Esophagus squamous epithelium (tissue), 5 donors: ENCODE data around the gene FZR1. TPM values are rescaled to one million over a fixed set of nuclear protein-coding genes. Genes with fewer than 3 reads are reported as not detected.

Experiments
- DNase-seq: peaks from one replicate; lab custom pipeline; 2025; lab: John Stamatoyannopoulos, UW
- H3K27ac ChIP-seq, 4 donors: fragments of 200-600 bp; sonication (generic); one replicate each; pipeline ENCODE4 v1.5.1; 2016 to 2019; ENCODE audit warnings: mild to moderate bottlenecking in 1 of 4
- H3K27me3 ChIP-seq, 4 donors: fragments of 200-600 bp; sonication (generic); 1 replicate in 3 of 4; 2 replicates in 1 of 4; pipeline versions ENCODE4 v1.5.1 to v1.6.0; 2017 to 2021; ENCODE audit warnings: antibody characterized with exemption in 1 of 4
- H3K36me3 ChIP-seq, 3 donors: fragments of 200-600 bp; sonication (generic); one replicate each; pipeline ENCODE4 v1.5.1; 2016 to 2019
- H3K4me1 ChIP-seq, 3 donors: fragments of 200-600 bp; sonication (generic); one replicate each; pipeline ENCODE4 v1.5.1; 2017 to 2019
- H3K4me3 ChIP-seq, 4 donors: fragments of 200-600 bp; sonication (generic); 1 replicate in 3 of 4; 2 replicates in 1 of 4; pipeline ENCODE4 v1.5.1; 2016 to 2019; ENCODE audit warnings: mild to moderate bottlenecking in 2 of 4, moderate library complexity in 1 of 4
- H3K9me3 ChIP-seq, 3 donors: fragments of 200-600 bp; sonication (generic); one replicate each; pipeline ENCODE4 v1.5.1; 2016 to 2019
- POLR2A ChIP-seq, 4 donors: fragments of 450-650 bp; IDR thresholded peaks; one replicate each; pipeline ENCODE4 v1.6.1; 2017; ENCODE audit warnings: antibody characterized with exemption in 4 of 4, mild to moderate bottlenecking in 4 of 4, moderate library complexity in 3 of 4
- whole genome bisulfite sequencing, 2 donors: methylation state at CpG; one replicate each; pipeline ENCODE4 v1.1.5; 2018; 5-methylcytosine and 5-hydroxymethylcytosine counted together
- intact Hi-C: fragments of 100-400 bp; cut with DNase I; formaldehyde crosslinking; loops from one replicate; pipeline ENCODE4 v1.15.0; 2022
- total RNA-seq, 4 donors: library from RNA; depleted of rRNA; stranded (reverse); fragments of >200 nt; gene quantifications; one replicate each; pipeline ENCODE4 v1.1.0, GENCODE V29; 2016
- TF ChIP-seq, protein P1 (sequence below), 6 experiments: fragments of 450-650 bp in 4 of 6; fragments of 200-600 bp in 2 of 6; sonication (generic) in 2 of 6; IDR thresholded peaks; one replicate each; pipeline ENCODE4 v1.5.1; 2016 to 2019; ENCODE audit warnings: antibody characterized with exemption in 6 of 6, mild to moderate bottlenecking in 4 of 6, moderate library complexity in 4 of 6
- donor health status: DM: yes; HTN: yes; CAD: no.

Gene FZR1
- total RNA-seq, 4 donors from 2014 or later, result 26.5 to 46.8 (median 27.2) TPM

DNA sequence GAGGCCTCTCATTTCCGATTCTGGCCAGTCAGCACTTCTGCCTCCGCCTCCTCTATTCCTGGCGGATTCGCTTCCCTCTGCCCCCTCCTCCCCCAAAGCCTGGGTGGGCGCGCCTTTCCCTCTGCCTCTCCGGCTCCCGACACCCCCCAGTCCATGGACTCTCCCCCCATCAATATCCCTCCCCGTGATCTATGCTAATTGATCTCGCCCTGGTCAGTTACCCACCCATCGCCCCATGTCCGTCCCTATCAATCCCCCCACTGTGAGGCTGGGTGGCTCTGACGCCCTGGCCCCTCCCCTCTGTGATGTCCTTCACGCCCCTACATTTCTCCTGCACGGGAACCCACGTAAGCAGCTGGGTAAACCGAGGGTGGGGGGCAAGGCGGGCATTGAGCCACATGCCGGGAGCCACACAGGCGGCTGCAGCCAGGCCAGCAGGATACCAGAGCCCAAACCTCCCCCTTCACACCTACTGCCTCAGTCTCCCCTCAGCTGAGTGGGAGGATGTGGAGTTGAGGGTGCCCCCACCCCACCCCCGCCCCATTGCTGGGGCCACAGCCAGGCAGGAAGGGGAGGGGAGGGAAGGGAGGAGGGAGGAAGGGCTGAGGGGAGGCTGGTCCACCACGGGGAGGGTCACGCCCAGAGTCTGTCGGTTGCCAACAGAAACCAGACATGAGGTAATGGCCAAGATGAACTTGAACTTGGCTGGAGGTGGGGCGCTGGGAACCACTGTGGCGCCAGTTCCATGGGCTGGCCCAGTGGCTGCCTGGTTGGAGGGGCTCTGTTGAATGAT lies 46.8 kb upstream of the FZR1 start:
- Histone ChIP-seq H3K27ac (peak overlapping the region; percentile 56 to 88 (median 85)), H3K36me3 (peaks cover 33 to 100% (median 44%) of the 10 kb centered on the region in 3 donors), H3K9me3 (no peaks in the 10 kb centered on the region), H3K27me3 (no peaks in the 10 kb centered on the region), H3K4me1 (peaks cover 21 to 58% (median 26%) of the 10 kb centered on the region in 3 donors), H3K4me3 (peak overlapping the region in 1 of 4 donors; percentile 9)
- no peak for TF ChIP-seq POLR2A (IDR thresholded peaks at IDR 0.05)
- TF ChIP-seq, protein P1, sequence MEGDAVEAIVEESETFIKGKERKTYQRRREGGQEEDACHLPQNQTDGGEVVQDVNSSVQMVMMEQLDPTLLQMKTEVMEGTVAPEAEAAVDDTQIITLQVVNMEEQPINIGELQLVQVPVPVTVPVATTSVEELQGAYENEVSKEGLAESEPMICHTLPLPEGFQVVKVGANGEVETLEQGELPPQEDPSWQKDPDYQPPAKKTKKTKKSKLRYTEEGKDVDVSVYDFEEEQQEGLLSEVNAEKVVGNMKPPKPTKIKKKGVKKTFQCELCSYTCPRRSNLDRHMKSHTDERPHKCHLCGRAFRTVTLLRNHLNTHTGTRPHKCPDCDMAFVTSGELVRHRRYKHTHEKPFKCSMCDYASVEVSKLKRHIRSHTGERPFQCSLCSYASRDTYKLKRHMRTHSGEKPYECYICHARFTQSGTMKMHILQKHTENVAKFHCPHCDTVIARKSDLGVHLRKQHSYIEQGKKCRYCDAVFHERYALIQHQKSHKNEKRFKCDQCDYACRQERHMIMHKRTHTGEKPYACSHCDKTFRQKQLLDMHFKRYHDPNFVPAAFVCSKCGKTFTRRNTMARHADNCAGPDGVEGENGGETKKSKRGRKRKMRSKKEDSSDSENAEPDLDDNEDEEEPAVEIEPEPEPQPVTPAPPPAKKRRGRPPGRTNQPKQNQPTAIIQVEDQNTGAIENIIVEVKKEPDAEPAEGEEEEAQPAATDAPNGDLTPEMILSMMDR (IDR thresholded peaks at IDR 0.05), result no peak
- intact Hi-C loops, result no loop called here
- DNase-seq, result no peak
- 50 to 65% methylated on average over 16 to 17 of the region's 26 CpGs for WGBS, 2 donors

DNA sequence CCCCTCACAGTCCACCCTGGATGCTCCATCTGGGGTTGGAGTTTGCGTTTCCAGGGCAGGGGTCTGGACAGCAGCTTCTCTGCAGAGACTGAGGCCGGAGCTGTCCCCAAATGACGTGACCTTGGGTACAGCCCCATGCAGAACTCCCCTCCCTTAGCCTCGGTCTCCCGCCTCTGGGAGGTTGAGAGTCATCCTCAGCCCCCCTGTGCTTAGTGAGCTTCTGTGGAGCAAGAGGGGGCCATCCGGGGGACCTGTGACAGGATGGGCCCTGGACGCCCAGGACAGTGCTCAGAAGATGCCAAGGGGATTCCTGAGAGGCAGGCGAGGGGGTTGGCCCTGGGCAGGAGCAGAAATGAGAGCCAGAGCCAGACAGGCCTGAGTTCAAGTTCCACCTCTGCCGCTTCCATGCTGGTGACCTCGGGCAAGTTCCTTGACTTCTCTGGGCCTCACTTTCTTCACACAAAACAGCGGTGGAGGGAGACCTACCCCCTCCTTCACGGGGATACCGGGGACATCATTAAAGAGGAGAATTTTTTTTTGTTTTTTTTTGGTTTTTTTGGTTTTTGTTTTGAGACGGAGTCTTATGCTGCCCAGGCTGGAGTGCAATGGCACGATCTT lies 46.0 kb upstream of the FZR1 start:
- Histone ChIP-seq H3K27me3 (no peaks in the 10 kb centered on the region), H3K9me3 (no peaks in the 10 kb centered on the region), H3K36me3 (peaks cover 26 to 98% (median 36%) of the 10 kb centered on the region in 3 donors), H3K27ac (peak overlapping the region in 3 of 4 donors; percentile 82 to 88 (median 88)), H3K4me3 (no peak overlapping the region), H3K4me1 (peaks cover 21 to 63% (median 26%) of the 10 kb centered on the region in 3 donors)
- WGBS, 2 donors, result 81 to 83% methylated on average over 5 to 8 of the region's 15 CpGs
- intact Hi-C loops, result no loop called here
- TF ChIP-seq, protein P1 (IDR thresholded peaks at IDR 0.05), result no peak
- no peak for TF ChIP-seq POLR2A (IDR thresholded peaks at IDR 0.05)
- DNase-seq, result no peak

DNA sequence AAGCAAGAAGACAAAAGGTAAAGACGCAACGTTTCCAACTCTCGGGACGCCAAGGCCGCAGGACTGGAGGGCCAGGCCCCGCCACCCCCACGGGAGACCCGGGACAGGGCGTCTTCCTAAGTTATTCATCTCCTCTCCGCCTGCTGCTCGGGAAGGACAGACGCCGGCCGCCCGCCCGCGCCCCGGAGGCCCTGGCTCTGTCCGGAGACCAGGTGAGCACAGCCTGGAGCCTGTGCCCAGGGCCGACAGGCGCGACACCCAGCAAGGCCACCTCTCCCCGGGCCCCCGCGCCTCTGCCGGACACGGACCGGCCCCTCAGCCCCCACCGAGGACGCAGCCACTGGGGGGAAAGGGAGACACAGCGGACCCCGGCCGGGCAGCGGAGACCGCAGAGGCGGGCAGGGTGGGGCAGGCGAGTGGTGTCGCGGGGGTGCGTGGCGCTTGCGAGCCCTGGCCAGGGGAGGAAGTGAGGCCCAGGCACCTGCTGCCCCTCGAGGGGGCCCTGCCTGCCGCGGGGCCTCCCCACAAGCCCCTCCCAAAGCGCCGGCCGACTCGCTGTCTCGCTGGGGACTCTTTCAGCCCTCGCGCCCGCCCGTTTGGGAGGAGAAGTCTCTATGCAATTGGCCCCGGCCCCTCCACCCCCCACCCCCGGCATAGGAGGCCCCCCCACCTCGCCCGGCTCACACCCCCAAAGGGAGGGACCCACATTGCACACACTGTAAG lies 43.0 kb upstream of the FZR1 start:
- no peak for DNase-seq
- peaks cover 17 to 71% (median 19%) of the 10 kb centered on the region in 3 donors for H3K36me3 ChIP-seq
- peaks cover 17 to 65% (median 24%) of the 10 kb centered on the region in 3 donors for H3K4me1 ChIP-seq
- peak overlapping the region in 3 of 4 donors; percentile 55 to 65 (median 60) for H3K27ac ChIP-seq
- intact Hi-C loops, result no loop called here
- TF ChIP-seq POLR2A (IDR thresholded peaks at IDR 0.05), result no peak
- TF ChIP-seq, protein P1 (IDR thresholded peaks at IDR 0.05), result no peak
- no peaks in the 10 kb centered on the region for H3K9me3 ChIP-seq
- no peaks in the 10 kb centered on the region for H3K27me3 ChIP-seq
- WGBS, 2 donors, result 73 to 79% methylated on average over 7 to 11 of the region's 58 CpGs
- no peak overlapping the region for H3K4me3 ChIP-seq

DNA sequence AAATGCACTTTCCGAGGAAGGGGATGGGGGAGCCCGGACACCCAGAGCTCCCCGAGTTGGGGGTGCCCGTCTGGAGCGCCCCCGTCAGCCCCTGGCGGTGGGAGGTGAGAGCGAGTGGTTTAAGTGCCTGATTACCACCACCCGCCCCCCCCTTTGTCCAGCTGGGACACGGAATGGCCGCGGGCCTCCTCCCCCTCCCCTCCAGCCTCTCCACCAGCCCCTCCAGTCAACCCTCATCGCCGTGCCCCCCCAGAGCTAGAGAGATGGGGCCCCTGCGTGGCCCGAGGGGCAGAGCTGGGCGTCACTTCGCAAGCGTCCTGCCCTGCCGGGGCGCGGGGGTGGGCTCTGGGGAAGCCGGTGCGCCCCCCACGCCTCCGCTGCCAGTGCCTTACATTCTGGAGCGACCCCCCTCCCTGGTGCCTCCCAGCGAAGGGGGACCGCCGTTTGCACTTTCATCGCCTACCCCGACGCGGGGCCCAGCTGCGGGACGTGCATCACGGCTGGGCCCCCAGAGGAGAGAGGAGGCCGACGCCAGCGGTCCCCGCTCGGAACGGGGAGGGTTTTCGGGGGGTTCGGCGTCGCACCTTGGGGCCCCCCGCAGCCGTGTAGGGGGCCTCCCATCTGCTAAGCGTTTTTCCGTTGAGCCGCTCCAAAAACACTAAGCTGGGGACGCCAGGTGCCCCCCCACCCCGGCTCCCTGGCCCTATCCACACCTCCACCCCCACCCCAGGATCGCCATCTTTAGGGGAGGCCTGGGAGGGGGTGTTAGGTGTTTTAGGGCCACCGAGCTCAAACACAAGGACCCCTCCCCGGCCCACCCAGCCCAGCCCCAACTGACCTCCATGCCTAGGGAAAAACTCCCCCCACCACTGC lies 42.2 kb upstream of the FZR1 start:
- no peaks in the 10 kb centered on the region for H3K9me3 ChIP-seq

More for the DNA sequence above, 42.2 kb upstream of the FZR1 start:
- 87 to 92% methylated on average over 3 to 9 of the region's 57 CpGs for WGBS, 2 donors
- Histone ChIP-seq H3K4me3 (no peak overlapping the region), H3K27ac (peak overlapping the region in 3 of 4 donors; percentile 55 to 65 (median 60)), H3K4me1 (peaks cover 9 to 65% (median 19%) of the 10 kb centered on the region in 3 donors), H3K27me3 (no peaks in the 10 kb centered on the region), H3K36me3 (peaks cover 17 to 63% (median 19%) of the 10 kb centered on the region in 3 donors)
- intact Hi-C loops, result no loop called here
- TF ChIP-seq, protein P1 (IDR thresholded peaks at IDR 0.05), result no peak
- no peak for TF ChIP-seq POLR2A (IDR thresholded peaks at IDR 0.05)
- no peak for DNase-seq
